Progenitor cell of endocrine pancreas (in vitro differentiated cells): ENCODE data around the gene CISH. TPM values are rescaled to one million over a fixed set of nuclear protein-coding genes. Genes with fewer than 3 reads are reported as not detected.

Experiments used
- DNase-seq: peaks from one replicate; pipeline ENCODE4 v3.0.0; 2021; ENCODE audit warnings: low spot score; ENCODE audit not compliant: unreplicated experiment
- H3K27ac Mint-ChIP-seq: 2 replicates; pipeline ENCODE4 v1.8.0; 2021; ENCODE audit warnings: mild to moderate bottlenecking, moderate library complexity, mixed read lengths
- H3K27me3 Mint-ChIP-seq: 2 replicates; pipeline ENCODE4 v1.8.0; 2021; ENCODE audit warnings: mixed read lengths
- H3K36me3 Mint-ChIP-seq: 2 replicates; pipeline ENCODE4 v1.8.0; 2022; ENCODE audit warnings: mixed read lengths; ENCODE audit not compliant: insufficient read depth
- H3K4me1 Mint-ChIP-seq: 2 replicates; pipeline ENCODE4 v1.8.0; 2021; ENCODE audit warnings: low read depth, mixed read lengths
- H3K4me3 Mint-ChIP-seq: 2 replicates; pipeline ENCODE4 v1.8.0; 2021; ENCODE audit warnings: low read depth, mild to moderate bottlenecking, moderate library complexity, mixed read lengths
- H3K9me3 Mint-ChIP-seq: 2 replicates; pipeline ENCODE4 v1.8.0; 2021; ENCODE audit warnings: low read depth, mixed read lengths
- CTCF ChIP-seq: fragments of 200-600 bp; sonication (generic); IDR thresholded peaks from one replicate; pipeline ENCODE4 v1.5.0; 2021; ENCODE audit warnings: antibody characterized with exemption, mild to moderate bottlenecking; ENCODE audit not compliant: unreplicated experiment
- total RNA-seq: library from RNA; stranded (reverse); gene quantifications from 2 replicates; pipeline ENCODE4 v1.2.1, GENCODE V29; 2021

The CISH gene
- total RNA-seq, 1 donor from 2014 or later: 5.2 TPM

GRCh38 chr3:50605901-50606326 lies 5.7 kb downstream of the CISH start:
- Mint-ChIP-seq H3K4me1 (peaks cover 32% of the 10 kb centered on the region), H3K4me3 (no peak overlapping the region), H3K27ac (no peak overlapping the region), H3K36me3 (peaks cover 3% of the 10 kb centered on the region), H3K9me3 (no peaks in the 10 kb centered on the region), H3K27me3 (no peaks in the 10 kb centered on the region)
- DNase-seq: no peak
- TF ChIP-seq CTCF: no peak

GRCh38 chr3:50604628-50605588 lies 6.7 kb downstream of the CISH start:
- no peak for DNase-seq
- H3K27me3 Mint-ChIP-seq: no peaks in the 10 kb centered on the region

GRCh38 chr3:50604110-50604621 lies 7.4 kb downstream of the CISH start:
- Mint-ChIP-seq H3K9me3 (no peaks in the 10 kb centered on the region), H3K4me1 (peaks cover 31% of the 10 kb centered on the region), H3K27me3 (no peaks in the 10 kb centered on the region), H3K36me3 (peaks cover 3% of the 10 kb centered on the region), H3K4me3 (no peak overlapping the region), H3K27ac (peak overlapping the region; percentile 23)
- no peak for TF ChIP-seq CTCF
- DNase-seq: no peak

More at GRCh38 chr3:50604628-50605588, 6.7 kb downstream of the CISH start:
- TF ChIP-seq CTCF: no peak
- Mint-ChIP-seq H3K4me1 (peaks cover 31% of the 10 kb centered on the region), H3K9me3 (no peaks in the 10 kb centered on the region), H3K4me3 (no peak overlapping the region), H3K27ac (no peak overlapping the region), H3K36me3 (peaks cover 3% of the 10 kb centered on the region)

- H3K4me3 Mint-ChIP-seq: no peak overlapping the region
- peak overlapping the region; percentile 99 for H3K27ac Mint-ChIP-seq
These were observed 8.1 kb downstream of the CISH start for GRCh38 chr3:50603261-50604109.

More at GRCh38 chr3:50603261-50604109, 8.1 kb downstream of the CISH start:
- peaks cover 31% of the 10 kb centered on the region for H3K4me1 Mint-ChIP-seq
- no peak for TF ChIP-seq CTCF
- no peaks in the 10 kb centered on the region for H3K9me3 Mint-ChIP-seq
- H3K36me3 Mint-ChIP-seq: peaks cover 3% of the 10 kb centered on the region
- H3K27me3 Mint-ChIP-seq: no peaks in the 10 kb centered on the region
- DNase-seq: no peak
